K562 (cell line): ENCODE data around the gene DENND6B. TPM values are rescaled to one million over a fixed set of nuclear protein-coding genes. Genes with fewer than 3 reads are reported as not detected.

Source experiments
- ATAC-seq: fragments of 200-7000 bp; cut with Tn5 transposase; 3 replicates; pipeline ENCODE4 v1.9.1; 2020; ENCODE audit warnings: moderate library complexity
- BruUV-seq: library from RNA; stranded (reverse); fragments of 400-500 nt; replicated peaks from 2 replicates; lab custom pipeline; 2021; lab: Mats Ljungman, UMichigan
- CTCF ChIA-PET: fragments of 300-600 bp; formaldehyde crosslinking; extraction: SDS; loops from one replicate; lab custom pipeline; 2021; ENCODE audit warnings: low intra/inter-chr PET ratio; lab: Yijun Ruan, JAX
- POLR2A ChIA-PET: fragments of 300-600, 350-650 bp; sonication (Branson Sonifier 250); formaldehyde crosslinking; extraction: SDS; loops from one replicate; lab custom pipeline; 2021; ENCODE audit warnings: antibody characterized with exemption, inconsistent platforms; lab: Yijun Ruan, JAX
- DNase-seq, 4 experiments: peaks; one replicate each; pipeline versions ENCODE4 v3.0.0 to v3.0.0-alpha.2; 2011 to 2018; ENCODE audit warnings: low spot score in 3 of 4, mixed read lengths in 3 of 4; ENCODE audit errors: extremely low read depth in 1 of 4
- FAIRE-seq: peaks from 2 replicates; lab custom pipeline; 2011; peaks lifted over from hg19 to GRCh38; lab: Jason Lieb, UNC
- H2AFZ ChIP-seq: 2 replicates; pipeline ENCODE4 v1.6.0; 2011; ENCODE audit warnings: low read depth, low read length, control low read depth, inconsistent platforms
- H3K27ac ChIP-seq: fragments of 200-600 bp; 3 replicates; pipeline ENCODE4 v1.8.0; 2011; ENCODE audit warnings: low read depth, mild to moderate bottlenecking, control low read depth, inconsistent platforms, low read length, moderate library complexity, mixed read lengths; ENCODE audit errors: extremely low read depth
- H3K27me3 ChIP-seq, 2 experiments: fragments of 300-600 bp in 1 of 2; 2 replicates in 1 of 2; 3 replicates in 1 of 2; pipeline versions ENCODE4 v1.6.0 to v1.8.0; 2011; ENCODE audit warnings: inconsistent platforms in 2 of 2, low read length in 2 of 2, mild to moderate bottlenecking in 1 of 2, mixed read lengths in 1 of 2, moderate library complexity in 1 of 2; ENCODE audit not compliant: control insufficient read depth in 2 of 2, insufficient read depth in 2 of 2
- H3K36me3 ChIP-seq: fragments of 300-600 bp; 3 replicates; pipeline ENCODE4 v1.8.0; 2011; ENCODE audit warnings: mild to moderate bottlenecking, low read length, inconsistent platforms; ENCODE audit not compliant: control insufficient read depth, insufficient read depth
- H3K4me1 ChIP-seq, 2 experiments: fragments of 200-600 bp in 1 of 2; replicated peaks in 1 of 2; 2 replicates in 1 of 2; 3 replicates in 1 of 2; pipeline versions ENCODE4 v1.5.1 to v1.8.0; 2011; ENCODE audit warnings: inconsistent platforms in 2 of 2, low read length in 2 of 2, mild to moderate bottlenecking in 1 of 2, mixed read lengths in 1 of 2, moderate library complexity in 1 of 2; ENCODE audit not compliant: control insufficient read depth in 2 of 2, insufficient read depth in 2 of 2
- H3K4me2 ChIP-seq: 2 replicates; pipeline ENCODE4 v1.6.1; 2011; ENCODE audit warnings: low read length, control low read depth, inconsistent platforms, mixed read lengths; ENCODE audit not compliant: insufficient read depth
- H3K4me3 ChIP-seq: fragments of 200-600 bp; sonication (generic), shearing (Covaris generic); 2 replicates; pipeline ENCODE4 v1.5.1; 2016; ENCODE audit warnings: control low read depth, inconsistent platforms
- H3K79me2 ChIP-seq: fragments of 200-600 bp; 3 replicates; pipeline ENCODE4 v1.8.0; 2011; ENCODE audit warnings: low read length, inconsistent platforms; ENCODE audit not compliant: control insufficient read depth, insufficient read depth
- H3K9ac ChIP-seq, 2 experiments: 2 replicates each; pipeline versions ENCODE4 v1.6.0 to v1.6.1; 2011; ENCODE audit warnings: low read depth in 2 of 2, low read length in 2 of 2, control low read depth in 1 of 2, inconsistent platforms in 1 of 2, mild to moderate bottlenecking in 1 of 2, mixed read lengths in 1 of 2; ENCODE audit not compliant: insufficient read depth in 1 of 2
- H3K9me1 ChIP-seq: one replicate; pipeline ENCODE4 v1.6.0; 2011; ENCODE audit warnings: inconsistent platforms, mild to moderate bottlenecking, low read length, moderate library complexity; ENCODE audit not compliant: control insufficient read depth, insufficient read depth
- H3K9me3 ChIP-seq: replicated peaks from 2 replicates; pipeline ENCODE4 v1.5.1; 2011; ENCODE audit warnings: low read depth, low read length, inconsistent platforms; ENCODE audit not compliant: control insufficient read depth, insufficient read depth
- H4K20me1 ChIP-seq: replicated peaks from 2 replicates; pipeline ENCODE4 v1.6.1; 2011; ENCODE audit warnings: low read length, inconsistent platforms, mixed read lengths; ENCODE audit not compliant: control insufficient read depth, insufficient read depth
- DPF2 ChIP-seq: fragments of 450-650 bp; IDR thresholded peaks from 2 replicates; pipeline ENCODE4 v1.6.1; 2016
- FOXK1 ChIP-seq: sonication (generic); formaldehyde crosslinking; IDR thresholded peaks from 2 replicates; pipeline ENCODE4 v1.8.0; 2022; ENCODE audit warnings: missing genetic modification reagents, mild to moderate bottlenecking, borderline replicate concordance
- HDGF ChIP-seq: fragments of 450-650 bp; IDR thresholded peaks from 2 replicates; pipeline ENCODE4 v1.6.1; 2016
- HMG20B ChIP-seq: fragments of 250-450 bp; sonication (Bioruptor Pico); IDR thresholded peaks from 2 replicates; pipeline ENCODE4 v1.5.0; 2021; ENCODE audit warnings: mild to moderate bottlenecking
- HNRNPH1 ChIP-seq: fragments of 200-400 bp; formaldehyde crosslinking; optimal IDR thresholded peaks from 2 replicates; pipeline ENCODE3; 2017; ENCODE audit warnings: low read depth, mild to moderate bottlenecking, low read length, moderate library complexity
- NFE2L1 ChIP-seq: fragments of 450-650 bp; IDR thresholded peaks from 2 replicates; pipeline ENCODE4 v1.6.1; 2016; ENCODE audit warnings: missing genetic modification characterization, low read depth, mild to moderate bottlenecking, missing compliant biosample characterization, moderate library complexity, borderline replicate concordance
- SOX6 ChIP-seq: fragments of 450-650 bp; IDR thresholded peaks from 2 replicates; pipeline ENCODE4 v1.6.1; 2014; ENCODE audit warnings: mild to moderate bottlenecking
- WGBS: fragments of 100-300 bp; shearing (Covaris generic); methylation state at CpG from one replicate; pipeline ENCODE4 v1.1.6; 2016; ENCODE audit warnings: low coverage, mixed read lengths; ENCODE audit not compliant: insufficient coverage; ENCODE audit errors: missing lambda C conversion rate; 5-methylcytosine and 5-hydroxymethylcytosine counted together
- in situ Hi-C: fragments of 300-500 bp; cut with MboI; formaldehyde crosslinking; loops from 4 replicates; pipeline ENCODE4 v1.15.0; 2018; ENCODE audit warnings: inconsistent platforms, mixed read lengths
- intact Hi-C: fragments of 100-400 bp; cut with micrococcal nuclease; formaldehyde crosslinking; loops from 2 replicates; pipeline ENCODE4 v1.14.2; 2022
- polyA plus RNA-seq, 8 experiments: library from polyadenylated mRNA; depleted of rRNA in 4 of 8; stranded (reverse) in 5 of 8; unstranded in 3 of 8; fragments of >200 nt; fragmentation: Nextera tagmentation in 2 of 8; fragmentation: Illumina TruSeq in 1 of 8; extraction: Ambion mirVana in 2 of 8; extraction: Trizol in 1 of 8; gene quantifications; 2 replicates each; pipeline versions ENCODE4 v1.2.1 to v1.2.3, GENCODE V29; 2011 to 2014; ENCODE audit warnings: inconsistent platforms in 1 of 8, missing spikeins in 1 of 8
- total RNA-seq, 7 experiments: library from RNA; depleted of rRNA in 6 of 7; stranded (reverse); fragments of >200 nt in 6 of 7; fragmentation: Illumina TruSeq in 2 of 7; extraction: Trizol in 2 of 7; gene quantifications; 2 replicates each; pipeline versions ENCODE4 v1.2.1 to v1.2.3, GENCODE V29; 2011 to 2021; ENCODE audit warnings: low replicate concordance in 1 of 7
- TF ChIP-seq, protein P1 (sequence below): sonication (generic); formaldehyde crosslinking; IDR thresholded peaks from 2 replicates; pipeline ENCODE4 v1.8.1; 2023; ENCODE audit warnings: mild to moderate bottlenecking, missing genetic modification reagents

Gene DENND6B
- total and polyA plus RNA-seq, 9 of the 15 experiments (the other 6 are each of a cell fraction or from before 2014, with no cell fraction given), result 0.07 to 3.7 (median 1.5) TPM

DNA sequence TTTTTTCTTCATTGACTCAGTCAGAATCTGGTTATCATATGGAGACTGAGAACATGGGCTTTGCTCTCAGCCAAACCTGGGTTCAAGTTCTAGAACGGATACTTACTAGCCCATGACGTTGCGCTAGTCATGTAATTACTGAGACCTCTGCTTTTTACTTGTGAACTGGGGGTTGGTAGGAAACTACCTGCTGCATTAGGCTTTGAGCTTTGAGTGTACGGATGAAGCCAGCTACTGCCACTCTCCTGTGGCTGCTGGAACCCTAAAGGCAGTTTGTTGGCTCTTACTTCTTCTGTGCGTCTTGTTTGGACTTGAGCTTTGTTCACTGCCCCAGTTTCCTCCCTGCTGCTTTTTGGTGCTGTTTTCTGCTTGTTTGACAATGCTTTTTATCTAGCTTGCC is 34.4 kb upstream of the DENND6B start:
- Histone ChIP-seq H3K79me2 (peaks cover 86% of the 10 kb centered on the region), H3K9me3 (no peaks in the 10 kb centered on the region), H3K27me3 (no peaks in the 10 kb centered on the region)
- in situ Hi-C loops, result no loop called here
- TF ChIP-seq, protein P1, sequence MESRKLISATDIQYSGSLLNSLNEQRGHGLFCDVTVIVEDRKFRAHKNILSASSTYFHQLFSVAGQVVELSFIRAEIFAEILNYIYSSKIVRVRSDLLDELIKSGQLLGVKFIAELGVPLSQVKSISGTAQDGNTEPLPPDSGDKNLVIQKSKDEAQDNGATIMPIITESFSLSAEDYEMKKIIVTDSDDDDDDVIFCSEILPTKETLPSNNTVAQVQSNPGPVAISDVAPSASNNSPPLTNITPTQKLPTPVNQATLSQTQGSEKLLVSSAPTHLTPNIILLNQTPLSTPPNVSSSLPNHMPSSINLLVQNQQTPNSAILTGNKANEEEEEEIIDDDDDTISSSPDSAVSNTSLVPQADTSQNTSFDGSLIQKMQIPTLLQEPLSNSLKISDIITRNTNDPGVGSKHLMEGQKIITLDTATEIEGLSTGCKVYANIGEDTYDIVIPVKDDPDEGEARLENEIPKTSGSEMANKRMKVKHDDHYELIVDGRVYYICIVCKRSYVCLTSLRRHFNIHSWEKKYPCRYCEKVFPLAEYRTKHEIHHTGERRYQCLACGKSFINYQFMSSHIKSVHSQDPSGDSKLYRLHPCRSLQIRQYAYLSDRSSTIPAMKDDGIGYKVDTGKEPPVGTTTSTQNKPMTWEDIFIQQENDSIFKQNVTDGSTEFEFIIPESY (CRISPR knock-in tag), result no peak
- TF ChIP-seq SOX6 (no peak), HDGF (no peak), FOXK1 (no peak), NFE2L1 (tag) (no peak), HNRNPH1 (no peak), HMG20B (CRISPR knock-in tag) (no peak), DPF2 (no peak)
- TF ChIP-seq, all 486 proteins: peak for 0
- CTCF ChIA-PET, result no interaction called here
- 0 out of 2 replicates have a peak, but pooled peaks cover 22% of the 10 kb centered on the region for H4K20me1 ChIP-seq
- H3K36me3 ChIP-seq, result peaks cover 30% of the 10 kb centered on the region; the same call in 2 of the 3 replicates
- DNase-seq, result no peak
- no peak overlapping the region for H3K9ac ChIP-seq
- H3K9me1 ChIP-seq, result peaks cover 6% of the 10 kb centered on the region
- BruUV-seq, result no TSS peak
- FAIRE-seq, result no peak
- intact Hi-C loops, result no loop called here
- POLR2A ChIA-PET, result no interaction called here
- no peak overlapping the region for H2AFZ ChIP-seq
- no peak overlapping the region for H3K4me2 ChIP-seq
- 93% methylated on average over 5 of the region's 5 CpGs for WGBS
- no peak for ATAC-seq
- no peak overlapping the region for H3K27ac ChIP-seq
- H3K4me1 ChIP-seq, result no peaks in the 10 kb centered on the region; a peak in 1 of 5 replicates
- no peak overlapping the region for H3K4me3 ChIP-seq
